ENCODE results near the gene FUT6.
"Not testable (repeated sequence)": the region's sequence is repeated elsewhere in the genome, so short reads cannot be mapped to it uniquely, and the experiment has no call there.

FUT6 gene

GRCh38 chr19:5864725-5865486 is 25.4 kb upstream of the FUT6 start:
- TF ChIP-seq CTCF (IDR thresholded peaks at IDR 0.05; ENCODE audit: low read depth, low read length): peak; percentile 14; the same call in 1 of the 2 replicates
- no peak overlapping the region for H3K4me3 ChIP-seq (ENCODE audit: low read depth, low read length)

GRCh38 chr19:5864013-5864720 is 24.7 kb upstream of the FUT6 start:
- H3K4me3 ChIP-seq (ENCODE audit: low read depth, low read length): no peak overlapping the region
- no peak for TF ChIP-seq CTCF (IDR thresholded peaks at IDR 0.05; ENCODE audit: low read depth, low read length)

- no peak for TF ChIP-seq CTCF (IDR thresholded peaks at IDR 0.05; ENCODE audit: low read depth, low read length)
Measured at GRCh38 chr19:5863030-5863665, 23.6 kb upstream of the FUT6 start.

GRCh38 chr19:5857203-5858081 is 17.9 kb upstream of the FUT6 start:
- H3K4me3 ChIP-seq (ENCODE audit: low read depth, low read length): no peak overlapping the region
- TF ChIP-seq CTCF (IDR thresholded peaks at IDR 0.05; ENCODE audit: low read depth, low read length): no peak

More at GRCh38 chr19:5863030-5863665, 23.6 kb upstream of the FUT6 start:
- H3K4me3 ChIP-seq (ENCODE audit: low read depth, low read length): no peak overlapping the region

GRCh38 chr19:5855151-5855550 is 15.6 kb upstream of the FUT6 start:
- not testable (repeated sequence) for H3K4me3 ChIP-seq (ENCODE audit: low read depth, low read length)

- not testable (repeated sequence) for H3K4me3 ChIP-seq (ENCODE audit: low read depth, low read length)
Measured at GRCh38 chr19:5854121-5854520, 14.6 kb upstream of the FUT6 start.

GRCh38 chr19:5851302-5851701 is 11.8 kb upstream of the FUT6 start, which contains the start of gene FUT3:
TSS of gene FUT3 (minus strand) at chr19:5851449.
- no peak for TF ChIP-seq CTCF (IDR thresholded peaks at IDR 0.05; ENCODE audit: low read depth, low read length)
- H3K4me3 ChIP-seq (ENCODE audit: low read depth, low read length): no peak within 1 kb of the TSS

Measured in WI38 (cell line).